Neural cell (in vitro differentiated cells): Measurements from ENCODE around the gene FBXO4. TPM values are rescaled to one million over a fixed set of nuclear protein-coding genes. Genes with fewer than 3 reads are reported as not detected.

Experiments
- H2AFZ ChIP-seq: fragments of 200-600, 300-800 bp; sonication (generic), shearing (Covaris generic); 2 replicates; pipeline ENCODE4 v1.6.0; 2014; ENCODE audit warnings: low read depth, mild to moderate bottlenecking, antibody characterized with exemption, low read length, moderate library complexity
- H3F3A ChIP-seq: fragments of 200-600 bp; shearing (Covaris generic); 2 replicates; pipeline ENCODE4 v1.6.1; 2016; ENCODE audit warnings: mild to moderate bottlenecking, moderate library complexity, mixed read lengths, antibody characterized with exemption, low read length; ENCODE audit not compliant: insufficient read depth, poor library complexity, severe bottlenecking
- H3K27ac ChIP-seq: fragments of 200-600, 300-800 bp; sonication (generic), shearing (Covaris generic); 2 replicates; pipeline ENCODE4 v1.5.1; 2014; ENCODE audit warnings: mild to moderate bottlenecking, low read length, moderate library complexity
- H3K27me3 ChIP-seq: fragments of 300-800, 200-600 bp; sonication (generic), shearing (Covaris generic); 2 replicates; pipeline ENCODE4 v1.6.0; 2014; ENCODE audit warnings: mild to moderate bottlenecking, low read depth, low read length, moderate library complexity; ENCODE audit not compliant: insufficient read depth
- H3K36me3 ChIP-seq: fragments of 300-800, 200-600 bp; sonication (generic), shearing (Covaris generic); 2 replicates; pipeline ENCODE4 v1.5.1; 2014; ENCODE audit warnings: mild to moderate bottlenecking, antibody characterized with exemption, low read length, moderate library complexity; ENCODE audit not compliant: insufficient read depth
- H3K4me2 ChIP-seq: fragments of 300-800, 200-600 bp; sonication (generic), shearing (Covaris generic); 2 replicates; pipeline ENCODE4 v1.6.0; 2014; ENCODE audit warnings: mild to moderate bottlenecking, low read length
- H3K4me3 ChIP-seq: fragments of 300-800, 200-600 bp; sonication (generic), shearing (Covaris generic); 2 replicates; pipeline ENCODE4 v1.5.1; 2014; ENCODE audit warnings: mild to moderate bottlenecking, low read length, moderate library complexity
- H3K79me2 ChIP-seq: fragments of 200-600 bp; shearing (Covaris generic); replicated peaks from 2 replicates; pipeline ENCODE4 v1.6.0; 2014; ENCODE audit warnings: mild to moderate bottlenecking, low read length, moderate library complexity; ENCODE audit not compliant: insufficient read depth
- H3K9ac ChIP-seq: fragments of 300-800, 200-600 bp; sonication (generic), shearing (Covaris generic); 2 replicates; pipeline ENCODE4 v1.6.1; 2016; ENCODE audit warnings: mild to moderate bottlenecking, low read length, mixed read lengths
- H3K9me2 ChIP-seq: fragments of 200-600 bp; shearing (Covaris generic); 2 replicates; pipeline ENCODE4 v1.6.1; 2016; ENCODE audit warnings: mild to moderate bottlenecking, low read length, mixed read lengths; ENCODE audit not compliant: insufficient read depth
- H3K9me3 ChIP-seq: fragments of 200-600, 300-800 bp; sonication (generic), shearing (Covaris generic); 2 replicates; pipeline ENCODE4 v1.6.1; 2016; ENCODE audit warnings: mild to moderate bottlenecking, mixed run types, low read length, moderate library complexity, mixed read lengths
- H4K20me1 ChIP-seq: fragments of 200-600 bp; shearing (Covaris generic); 2 replicates; pipeline ENCODE4 v1.6.1; 2016; ENCODE audit warnings: mild to moderate bottlenecking, mixed run types; ENCODE audit not compliant: insufficient read depth
- EZH2 ChIP-seq: fragments of 200-600, 300-800 bp; shearing (Covaris generic), sonication (generic); IDR thresholded peaks from 2 replicates; pipeline ENCODE4 v1.6.1; 2014; ENCODE audit warnings: antibody characterized with exemption, low read length, borderline replicate concordance, mild to moderate bottlenecking; ENCODE audit not compliant: insufficient read depth, poor library complexity, severe bottlenecking
- MXI1 ChIP-seq: fragments of 450-650 bp; conservative IDR thresholded peaks from 2 replicates; pipeline ENCODE4 v1.6.1; 2014; ENCODE audit warnings: antibody characterized with exemption, mild to moderate bottlenecking; ENCODE audit not compliant: poor library complexity, severe bottlenecking
- POLR2AphosphoS5 ChIP-seq: IDR thresholded peaks from 2 replicates; pipeline ENCODE4 v1.6.1; 2012
- RAD21 ChIP-seq: fragments of 450-650 bp; conservative IDR thresholded peaks from 2 replicates; pipeline ENCODE4 v1.6.1; 2014; ENCODE audit warnings: antibody characterized with exemption, mild to moderate bottlenecking, moderate library complexity
- SMC3 ChIP-seq: fragments of 450-650 bp; conservative IDR thresholded peaks from 2 replicates; pipeline ENCODE4 v1.6.1; 2014; ENCODE audit warnings: antibody characterized with exemption, mild to moderate bottlenecking, moderate library complexity; ENCODE audit not compliant: poor library complexity
- TAF1 ChIP-seq: IDR thresholded peaks from 2 replicates; pipeline ENCODE4 v1.6.1; 2012; ENCODE audit warnings: low read depth
- polyA plus RNA-seq: library from polyadenylated mRNA; depleted of rRNA; stranded (reverse); fragments of >200 nt; gene quantifications from 2 replicates; pipeline ENCODE4 v1.2.3, GENCODE V29; 2014
- TF ChIP-seq, protein P1 (sequence below): IDR thresholded peaks from 2 replicates; pipeline ENCODE4 v1.6.1; 2012; ENCODE audit warnings: borderline replicate concordance

Gene FBXO4
- polyA plus RNA-seq, 1 donor from 2014 or later = 3.9 TPM

- no peaks in the 10 kb centered on the region for H3K36me3 ChIP-seq
- H2AFZ ChIP-seq = no peak overlapping the region
- no peaks in the 10 kb centered on the region for H3K9me2 ChIP-seq
These were observed 41.8 kb upstream of the FBXO4 start for GRCh38 chr5:41883243-41883642.

DNA sequence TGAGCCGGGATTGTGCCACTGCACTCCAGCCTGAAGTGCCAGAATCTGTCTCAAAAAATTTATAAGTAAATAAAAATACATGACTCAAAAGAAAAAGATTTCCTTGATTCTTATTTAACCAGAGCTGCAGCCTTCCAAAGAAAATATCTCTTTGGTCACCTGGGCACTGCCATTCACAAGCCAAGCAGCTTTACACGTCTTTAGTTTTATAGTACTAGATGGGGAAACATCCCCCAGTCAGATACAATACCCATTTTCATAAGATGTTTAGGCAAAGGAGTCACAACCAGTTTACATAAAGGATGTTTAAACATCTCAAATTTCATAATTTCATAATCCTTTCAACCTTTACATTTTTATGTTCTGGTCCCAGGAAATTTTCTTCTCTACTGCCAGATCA lies 41.1 kb upstream of the FBXO4 start:
- Histone ChIP-seq H3K9ac (no peak overlapping the region), H3K79me2 (no peaks in the 10 kb centered on the region), H3K9me2 (no peaks in the 10 kb centered on the region), H3K4me2 (no peak overlapping the region), H3K4me3 (no peak overlapping the region), H3K27me3 (no peaks in the 10 kb centered on the region), H3F3A (no peaks in the 10 kb centered on the region), H3K9me3 (no peaks in the 10 kb centered on the region), H4K20me1 (no peaks in the 10 kb centered on the region), H2AFZ (no peak overlapping the region), H3K27ac (no peak overlapping the region), H3K36me3 (no peaks in the 10 kb centered on the region)
- TF ChIP-seq POLR2AphosphoS5 = no peak

More at GRCh38 chr5:41883243-41883642, 41.8 kb upstream of the FBXO4 start:
- H3K9ac ChIP-seq = no peak overlapping the region
- H3K4me2 ChIP-seq = no peak overlapping the region
- H3K79me2 ChIP-seq = no peaks in the 10 kb centered on the region
- TF ChIP-seq RAD21 = no peak
- TF ChIP-seq, protein P1, sequence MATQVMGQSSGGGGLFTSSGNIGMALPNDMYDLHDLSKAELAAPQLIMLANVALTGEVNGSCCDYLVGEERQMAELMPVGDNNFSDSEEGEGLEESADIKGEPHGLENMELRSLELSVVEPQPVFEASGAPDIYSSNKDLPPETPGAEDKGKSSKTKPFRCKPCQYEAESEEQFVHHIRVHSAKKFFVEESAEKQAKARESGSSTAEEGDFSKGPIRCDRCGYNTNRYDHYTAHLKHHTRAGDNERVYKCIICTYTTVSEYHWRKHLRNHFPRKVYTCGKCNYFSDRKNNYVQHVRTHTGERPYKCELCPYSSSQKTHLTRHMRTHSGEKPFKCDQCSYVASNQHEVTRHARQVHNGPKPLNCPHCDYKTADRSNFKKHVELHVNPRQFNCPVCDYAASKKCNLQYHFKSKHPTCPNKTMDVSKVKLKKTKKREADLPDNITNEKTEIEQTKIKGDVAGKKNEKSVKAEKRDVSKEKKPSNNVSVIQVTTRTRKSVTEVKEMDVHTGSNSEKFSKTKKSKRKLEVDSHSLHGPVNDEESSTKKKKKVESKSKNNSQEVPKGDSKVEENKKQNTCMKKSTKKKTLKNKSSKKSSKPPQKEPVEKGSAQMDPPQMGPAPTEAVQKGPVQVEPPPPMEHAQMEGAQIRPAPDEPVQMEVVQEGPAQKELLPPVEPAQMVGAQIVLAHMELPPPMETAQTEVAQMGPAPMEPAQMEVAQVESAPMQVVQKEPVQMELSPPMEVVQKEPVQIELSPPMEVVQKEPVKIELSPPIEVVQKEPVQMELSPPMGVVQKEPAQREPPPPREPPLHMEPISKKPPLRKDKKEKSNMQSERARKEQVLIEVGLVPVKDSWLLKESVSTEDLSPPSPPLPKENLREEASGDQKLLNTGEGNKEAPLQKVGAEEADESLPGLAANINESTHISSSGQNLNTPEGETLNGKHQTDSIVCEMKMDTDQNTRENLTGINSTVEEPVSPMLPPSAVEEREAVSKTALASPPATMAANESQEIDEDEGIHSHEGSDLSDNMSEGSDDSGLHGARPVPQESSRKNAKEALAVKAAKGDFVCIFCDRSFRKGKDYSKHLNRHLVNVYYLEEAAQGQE = no peak
- TF ChIP-seq SMC3 = no peak
- TF ChIP-seq EZH2 = no peak
- H3K27me3 ChIP-seq = no peaks in the 10 kb centered on the region
- no peaks in the 10 kb centered on the region for H3K9me3 ChIP-seq
- no peak overlapping the region for H3K4me3 ChIP-seq
- H4K20me1 ChIP-seq = no peaks in the 10 kb centered on the region
- H3K27ac ChIP-seq = no peak overlapping the region
- H3F3A ChIP-seq = no peaks in the 10 kb centered on the region

GRCh38 chr5:41885286-41885685 lies 39.8 kb upstream of the FBXO4 start:
- no peak overlapping the region for H3K9ac ChIP-seq
- H4K20me1 ChIP-seq = no peaks in the 10 kb centered on the region
- H3K9me2 ChIP-seq = no peaks in the 10 kb centered on the region

More at GRCh38 chr5:41885286-41885685, 39.8 kb upstream of the FBXO4 start:
- no peaks in the 10 kb centered on the region for H3K36me3 ChIP-seq
- H3F3A ChIP-seq = no peaks in the 10 kb centered on the region
- H3K4me3 ChIP-seq = no peak overlapping the region
- no peak overlapping the region for H3K4me2 ChIP-seq
- no peaks in the 10 kb centered on the region for H3K27me3 ChIP-seq
- no peak for TF ChIP-seq EZH2
- TF ChIP-seq POLR2AphosphoS5 = no peak
- TF ChIP-seq, protein P1 = no peak
- no peak for TF ChIP-seq TAF1
- no peak for TF ChIP-seq MXI1
- H3K9me3 ChIP-seq = no peaks in the 10 kb centered on the region
- no peak overlapping the region for H3K27ac ChIP-seq
- H2AFZ ChIP-seq = no peak overlapping the region
- H3K79me2 ChIP-seq = no peaks in the 10 kb centered on the region
